Renal cortical epithelial cell (primary cell): ENCODE measurements around the gene IL13. TPM values are rescaled to one million over a fixed set of nuclear protein-coding genes. Genes with fewer than 3 reads are reported as not detected.
"Not testable (repeated sequence)": the region's sequence is repeated elsewhere in the genome, so short reads cannot be mapped to it uniquely, and the experiment has no call there.

Experiments used
- DNase-seq: peaks from one replicate; pipeline ENCODE4 v3.0.0-alpha.2; 2011; ENCODE audit warnings: low read depth
- total RNA-seq: library from RNA; depleted of rRNA; stranded (reverse); fragments of >200 nt; gene quantifications from 2 replicates; pipeline ENCODE4 v1.2.3, GENCODE V29; 2014

Gene IL13
- not detected in 2 replicates for total RNA-seq

- DNase-seq: no peak
These were observed at the start of gene IL13 for GRCh38 chr5:132657676-132658380. Gene IL13, plus strand, starts transcription at chr5:132658173. Its CDS starts 14 bp downstream, at chr5:132658187.

- DNase-seq: no peak
These were observed 46.0 kb upstream of the IL13 start for GRCh38 chr5:132611965-132612364.

GRCh38 chr5:132612846-132613245, 45.1 kb upstream of the IL13 start:
- DNase-seq: no peak

- no peak for DNase-seq
These were observed 36.3 kb upstream of the IL13 start for GRCh38 chr5:132621699-132622098.

- DNase-seq: peak; percentile 35
These were observed 35.4 kb upstream of the IL13 start for GRCh38 chr5:132622608-132623007.

- no peak for DNase-seq
These were observed 30.5 kb upstream of the IL13 start for GRCh38 chr5:132627470-132627869.

GRCh38 chr5:132628814-132629213, 29.2 kb upstream of the IL13 start:
- no peak for DNase-seq

GRCh38 chr5:132629230-132629944, 28.6 kb upstream of the IL13 start:
- no peak for DNase-seq

GRCh38 chr5:132633587-132633986, 24.4 kb upstream of the IL13 start:
- DNase-seq: not testable (repeated sequence)

GRCh38 chr5:132635873-132636272, 22.1 kb upstream of the IL13 start:
- no peak for DNase-seq

GRCh38 chr5:132637241-132637640, 20.7 kb upstream of the IL13 start:
- DNase-seq: no peak

GRCh38 chr5:132639706-132640130, 18.3 kb upstream of the IL13 start:
- DNase-seq: no peak

- DNase-seq: no peak
These were observed 17.4 kb upstream of the IL13 start for GRCh38 chr5:132640613-132641012.

GRCh38 chr5:132641241-132641723, 16.7 kb upstream of the IL13 start:
- no peak for DNase-seq

- no peak for DNase-seq
These were observed 16.1 kb upstream of the IL13 start for GRCh38 chr5:132641841-132642240.

GRCh38 chr5:132644177-132644576, 13.8 kb upstream of the IL13 start:
- no peak for DNase-seq

GRCh38 chr5:132646583-132647266, 11.2 kb upstream of the IL13 start:
- DNase-seq: no peak

- peak; percentile 16 for DNase-seq
These were observed 10.5 kb upstream of the IL13 start for GRCh38 chr5:132647473-132647872.

GRCh38 chr5:132648355-132648754, 9.6 kb upstream of the IL13 start:
- DNase-seq: no peak

GRCh38 chr5:132651838-132652469, 6.0 kb upstream of the IL13 start:
- no peak for DNase-seq

GRCh38 chr5:132653716-132654115, 4.3 kb upstream of the IL13 start:
- no peak for DNase-seq
